ENCODE measurements around the gene ESF1.

DNA sequence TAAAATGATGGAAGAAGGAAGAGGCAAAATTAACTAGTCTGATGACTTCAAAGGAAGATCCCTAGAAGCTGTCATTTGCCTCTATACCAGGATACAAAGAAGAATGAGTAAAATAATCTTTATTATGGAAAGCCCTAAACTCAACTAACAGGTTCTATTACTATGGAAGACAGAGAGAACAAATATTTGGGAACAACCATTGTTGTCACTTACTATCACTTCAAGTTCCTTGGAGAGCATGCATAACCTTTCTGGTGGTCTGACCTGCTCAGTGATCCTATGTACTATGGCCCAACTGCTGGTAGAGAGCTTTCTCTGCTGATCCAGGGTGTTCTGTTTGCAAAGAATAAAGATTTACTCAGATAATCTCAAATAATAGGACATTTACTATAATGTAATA, 83.2 kb downstream of the ESF1 start:
- TF ChIP-seq, protein P1, sequence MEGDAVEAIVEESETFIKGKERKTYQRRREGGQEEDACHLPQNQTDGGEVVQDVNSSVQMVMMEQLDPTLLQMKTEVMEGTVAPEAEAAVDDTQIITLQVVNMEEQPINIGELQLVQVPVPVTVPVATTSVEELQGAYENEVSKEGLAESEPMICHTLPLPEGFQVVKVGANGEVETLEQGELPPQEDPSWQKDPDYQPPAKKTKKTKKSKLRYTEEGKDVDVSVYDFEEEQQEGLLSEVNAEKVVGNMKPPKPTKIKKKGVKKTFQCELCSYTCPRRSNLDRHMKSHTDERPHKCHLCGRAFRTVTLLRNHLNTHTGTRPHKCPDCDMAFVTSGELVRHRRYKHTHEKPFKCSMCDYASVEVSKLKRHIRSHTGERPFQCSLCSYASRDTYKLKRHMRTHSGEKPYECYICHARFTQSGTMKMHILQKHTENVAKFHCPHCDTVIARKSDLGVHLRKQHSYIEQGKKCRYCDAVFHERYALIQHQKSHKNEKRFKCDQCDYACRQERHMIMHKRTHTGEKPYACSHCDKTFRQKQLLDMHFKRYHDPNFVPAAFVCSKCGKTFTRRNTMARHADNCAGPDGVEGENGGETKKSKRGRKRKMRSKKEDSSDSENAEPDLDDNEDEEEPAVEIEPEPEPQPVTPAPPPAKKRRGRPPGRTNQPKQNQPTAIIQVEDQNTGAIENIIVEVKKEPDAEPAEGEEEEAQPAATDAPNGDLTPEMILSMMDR (IDR thresholded peaks at IDR 0.05; ENCODE audit: insufficient read depth, low read length) = no peak
- TF ChIP-seq POLR2AphosphoS5 (IDR thresholded peaks at IDR 0.05; ENCODE audit: low read depth) = no peak
- no peak for TF ChIP-seq GABPA (IDR thresholded peaks at IDR 0.05; ENCODE audit: low read depth)
- TF ChIP-seq, protein P2, sequence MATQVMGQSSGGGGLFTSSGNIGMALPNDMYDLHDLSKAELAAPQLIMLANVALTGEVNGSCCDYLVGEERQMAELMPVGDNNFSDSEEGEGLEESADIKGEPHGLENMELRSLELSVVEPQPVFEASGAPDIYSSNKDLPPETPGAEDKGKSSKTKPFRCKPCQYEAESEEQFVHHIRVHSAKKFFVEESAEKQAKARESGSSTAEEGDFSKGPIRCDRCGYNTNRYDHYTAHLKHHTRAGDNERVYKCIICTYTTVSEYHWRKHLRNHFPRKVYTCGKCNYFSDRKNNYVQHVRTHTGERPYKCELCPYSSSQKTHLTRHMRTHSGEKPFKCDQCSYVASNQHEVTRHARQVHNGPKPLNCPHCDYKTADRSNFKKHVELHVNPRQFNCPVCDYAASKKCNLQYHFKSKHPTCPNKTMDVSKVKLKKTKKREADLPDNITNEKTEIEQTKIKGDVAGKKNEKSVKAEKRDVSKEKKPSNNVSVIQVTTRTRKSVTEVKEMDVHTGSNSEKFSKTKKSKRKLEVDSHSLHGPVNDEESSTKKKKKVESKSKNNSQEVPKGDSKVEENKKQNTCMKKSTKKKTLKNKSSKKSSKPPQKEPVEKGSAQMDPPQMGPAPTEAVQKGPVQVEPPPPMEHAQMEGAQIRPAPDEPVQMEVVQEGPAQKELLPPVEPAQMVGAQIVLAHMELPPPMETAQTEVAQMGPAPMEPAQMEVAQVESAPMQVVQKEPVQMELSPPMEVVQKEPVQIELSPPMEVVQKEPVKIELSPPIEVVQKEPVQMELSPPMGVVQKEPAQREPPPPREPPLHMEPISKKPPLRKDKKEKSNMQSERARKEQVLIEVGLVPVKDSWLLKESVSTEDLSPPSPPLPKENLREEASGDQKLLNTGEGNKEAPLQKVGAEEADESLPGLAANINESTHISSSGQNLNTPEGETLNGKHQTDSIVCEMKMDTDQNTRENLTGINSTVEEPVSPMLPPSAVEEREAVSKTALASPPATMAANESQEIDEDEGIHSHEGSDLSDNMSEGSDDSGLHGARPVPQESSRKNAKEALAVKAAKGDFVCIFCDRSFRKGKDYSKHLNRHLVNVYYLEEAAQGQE (IDR thresholded peaks at IDR 0.05; ENCODE audit: insufficient replicate concordance, low read depth) = no peak
